Suppressor macrophage treated with lipopolysaccharide for 4 hours (primary cell): Measurements from ENCODE around the gene TSPAN32.
"Not testable (repeated sequence)": the region's sequence is repeated elsewhere in the genome, so short reads cannot be mapped to it uniquely, and the experiment has no call there.

Source experiments
- DNase-seq: peaks from one replicate; pipeline ENCODE4 v3.0.0-alpha.2; 2020

Gene TSPAN32

DNA sequence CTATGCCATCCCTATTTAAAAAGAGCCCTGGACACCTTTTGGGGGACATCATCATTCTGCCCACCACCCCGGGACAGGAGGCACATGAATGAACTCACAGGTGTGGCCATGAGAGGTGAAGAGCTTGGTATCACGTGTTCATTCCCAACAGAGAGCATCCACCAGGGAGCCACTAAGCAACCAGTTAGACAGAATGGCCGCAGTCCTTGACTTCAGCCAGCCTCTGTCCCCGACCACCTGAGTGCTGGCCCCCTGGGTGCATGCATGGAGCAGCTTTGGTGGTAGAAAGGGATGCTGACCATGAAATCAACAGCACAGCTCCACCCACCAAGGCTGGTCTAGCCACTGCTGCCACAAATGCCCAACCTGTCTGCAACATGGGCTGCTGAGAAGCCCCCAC lies 44.2 kb downstream of the TSPAN32 start:
- DNase-seq, result no peak

DNA sequence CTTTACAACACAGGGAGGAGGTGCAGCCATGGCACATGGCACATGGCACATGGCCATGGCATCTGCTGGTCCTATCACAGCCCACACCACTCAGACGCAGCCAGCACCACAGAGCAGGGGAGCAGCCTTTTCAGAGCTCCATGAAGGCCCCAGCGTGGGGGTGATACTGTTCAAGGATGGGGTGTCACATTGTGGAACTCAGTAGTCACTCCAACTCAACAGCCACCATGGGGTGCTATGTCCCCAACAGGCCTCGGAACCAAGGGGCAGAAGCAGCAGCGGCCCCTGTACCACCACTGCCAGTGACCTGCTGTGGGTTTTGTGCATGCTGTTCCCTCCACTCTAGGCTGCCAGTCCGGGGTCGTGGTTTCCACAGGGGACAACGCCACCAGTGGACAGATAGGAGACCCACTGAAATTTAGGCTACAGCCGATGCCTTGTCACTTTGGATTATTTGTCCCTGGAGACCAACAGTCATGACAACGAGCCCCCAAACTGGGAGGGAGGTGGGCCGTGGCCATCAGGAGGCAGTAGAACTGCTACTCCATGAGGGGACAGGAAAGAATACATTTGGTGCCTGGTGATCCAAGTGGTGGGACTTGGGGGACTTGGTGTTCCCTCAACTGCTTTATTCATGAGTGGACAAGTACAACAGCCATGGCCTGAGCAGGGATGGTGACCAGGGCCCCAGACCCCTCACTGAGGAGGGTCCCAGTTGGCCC lies 44.9 kb downstream of the TSPAN32 start:
- no peak for DNase-seq

DNA sequence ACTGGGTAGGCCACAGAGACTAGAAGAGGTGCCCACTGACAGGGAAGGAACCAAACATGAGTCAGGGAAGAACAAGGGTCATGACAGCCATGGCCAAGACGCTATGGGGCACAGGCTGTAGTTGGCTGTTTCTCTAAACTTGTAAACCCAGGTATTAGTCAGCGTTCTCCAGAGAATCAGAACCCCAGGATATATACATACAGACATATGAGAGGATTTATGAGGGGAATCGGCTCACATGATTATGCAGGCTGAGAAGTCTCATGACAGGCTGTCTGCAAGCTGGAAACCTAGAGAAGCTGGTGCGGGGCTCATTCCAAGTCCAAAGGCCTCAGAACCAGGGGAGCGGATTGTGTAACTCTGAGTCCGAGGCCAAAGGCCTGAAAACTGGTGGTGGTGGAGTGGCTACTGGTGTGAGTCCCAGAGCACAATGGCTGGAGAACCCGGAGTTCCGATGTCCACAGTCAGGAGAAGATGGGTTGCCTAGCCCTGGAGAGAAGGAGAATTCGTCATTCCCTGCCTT lies 45.6 kb downstream of the TSPAN32 start:
- DNase-seq, result no peak

DNA sequence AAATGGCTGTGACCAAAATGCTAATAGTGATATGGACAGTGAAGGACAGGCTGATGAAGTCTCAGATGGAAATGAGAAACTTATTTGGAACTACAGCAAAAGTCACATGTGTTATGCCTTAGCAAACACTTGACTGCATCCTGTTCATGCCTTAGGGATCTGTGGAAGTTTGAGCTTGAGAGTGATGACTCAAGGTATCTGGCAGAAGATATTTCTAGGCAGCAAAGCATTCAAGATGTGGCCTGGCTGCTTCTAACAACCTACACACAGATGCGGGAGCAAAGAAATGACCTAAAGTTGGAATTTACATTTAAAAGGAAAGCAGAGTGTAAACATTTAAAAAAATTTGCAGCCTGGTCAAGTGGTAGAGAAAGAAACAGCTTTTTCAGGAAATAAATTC lies 47.2 kb downstream of the TSPAN32 start:
- DNase-seq, result no peak

DNA sequence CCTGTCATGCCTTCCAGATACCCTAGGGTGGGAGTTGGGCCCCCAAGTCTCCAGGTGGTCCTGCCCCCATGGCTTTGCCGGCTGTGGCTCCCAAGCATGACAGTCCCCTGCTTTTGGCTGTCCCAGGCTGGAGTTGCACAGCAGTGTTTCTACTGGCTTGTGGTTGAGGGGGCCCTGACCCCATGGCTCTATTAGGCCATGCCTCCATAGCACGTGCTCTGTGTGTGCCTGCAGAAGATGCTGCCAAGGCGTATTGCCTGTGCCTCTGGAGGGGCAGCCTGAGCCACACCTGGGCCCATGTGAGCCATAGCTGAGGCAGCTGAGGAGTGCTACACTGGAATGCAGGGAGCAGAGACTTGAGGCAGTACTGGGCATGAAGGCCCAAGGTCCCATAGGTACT lies 49.9 kb downstream of the TSPAN32 start:
- no peak for DNase-seq

DNA sequence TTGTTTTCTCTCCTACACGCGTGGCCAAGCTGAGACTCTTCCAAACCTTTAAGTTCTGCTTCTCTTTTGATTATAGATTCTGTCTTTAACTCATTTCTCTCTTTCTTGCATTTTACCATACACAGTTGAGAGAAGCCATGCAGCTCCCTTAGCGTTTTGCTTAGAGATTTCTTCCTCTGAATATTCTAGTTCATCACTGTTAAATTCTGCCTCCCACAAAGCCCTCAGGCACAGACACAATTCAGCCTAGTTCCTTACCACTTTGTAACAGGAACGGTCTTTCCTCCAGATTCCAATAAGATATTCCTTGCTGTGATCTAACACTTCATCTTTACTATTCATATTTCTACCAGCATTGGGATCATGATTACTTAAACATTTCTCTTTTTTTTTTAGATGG lies 50.6 kb downstream of the TSPAN32 start:
- no peak for DNase-seq

DNA sequence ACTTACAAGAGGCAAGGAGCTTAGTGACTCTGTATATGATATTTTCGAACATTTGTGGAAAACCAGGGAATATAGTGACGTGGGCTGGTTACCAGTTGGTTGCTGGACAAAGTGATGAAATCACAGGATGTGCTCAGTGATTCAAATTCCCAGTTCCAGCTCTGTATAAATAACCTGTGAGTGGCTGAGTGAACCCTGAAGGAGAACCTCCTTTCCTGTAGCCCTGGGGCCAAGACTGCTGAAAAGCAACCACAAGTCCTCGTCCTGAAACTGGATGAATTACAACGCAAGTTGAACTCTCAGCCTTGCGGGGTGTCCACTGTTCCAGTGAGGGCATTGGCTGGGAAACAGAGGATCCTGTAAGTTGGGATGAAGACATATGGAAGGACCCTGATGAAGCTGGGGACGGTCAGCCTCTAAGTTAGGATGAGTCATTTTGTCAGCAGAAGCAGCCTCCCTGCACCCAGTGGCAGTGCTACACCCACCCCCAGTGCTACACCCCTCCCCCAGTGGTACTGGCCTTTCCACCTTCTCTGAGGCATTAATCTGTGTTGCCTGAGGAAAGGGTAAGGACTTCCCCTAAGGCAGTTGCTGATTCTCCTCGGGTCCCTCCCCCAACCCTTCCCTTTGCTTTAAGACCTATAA lies 53.3 kb downstream of the TSPAN32 start:
- DNase-seq, result no peak

DNA sequence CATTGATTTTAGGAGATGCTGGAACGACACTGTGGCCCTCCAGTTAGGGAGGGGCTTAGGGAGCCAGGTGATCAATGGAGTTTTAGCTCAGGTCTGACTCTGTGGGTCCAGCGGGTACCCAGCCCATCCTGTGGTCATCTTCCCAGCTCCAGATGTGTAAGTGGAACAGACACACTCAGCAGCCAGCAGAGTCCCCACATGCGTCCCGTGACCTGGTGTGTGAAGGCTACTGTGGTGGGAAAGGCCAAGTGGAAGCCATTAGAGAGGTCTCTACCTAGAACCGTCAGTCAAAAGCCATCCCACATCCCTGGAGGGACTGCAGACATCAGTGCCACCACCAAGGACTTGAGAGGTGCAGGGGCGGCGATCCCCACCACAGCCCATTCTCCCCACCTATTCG lies 55.4 kb downstream of the TSPAN32 start:
- no peak for DNase-seq

DNA sequence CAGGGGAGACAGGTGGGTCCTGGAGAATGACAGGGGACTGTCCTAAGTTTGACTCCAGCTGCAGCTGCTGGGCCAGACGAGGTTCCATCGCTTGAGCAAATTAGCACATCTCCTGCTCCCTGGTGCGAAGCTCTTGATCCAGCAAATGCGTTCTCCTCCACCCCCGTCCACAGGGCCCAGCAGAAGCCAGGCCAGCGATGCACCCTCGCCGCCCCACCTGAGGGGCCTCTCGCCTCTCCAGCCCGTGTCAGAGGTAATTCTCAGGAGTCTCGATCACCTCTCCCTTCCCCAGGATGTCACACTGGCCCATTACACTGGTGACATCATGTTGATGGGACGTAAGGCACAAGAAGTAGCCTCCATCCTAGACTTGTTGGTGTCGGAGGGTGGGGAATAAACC lies 55.8 kb downstream of the TSPAN32 start:
- not testable (repeated sequence) for DNase-seq

DNA sequence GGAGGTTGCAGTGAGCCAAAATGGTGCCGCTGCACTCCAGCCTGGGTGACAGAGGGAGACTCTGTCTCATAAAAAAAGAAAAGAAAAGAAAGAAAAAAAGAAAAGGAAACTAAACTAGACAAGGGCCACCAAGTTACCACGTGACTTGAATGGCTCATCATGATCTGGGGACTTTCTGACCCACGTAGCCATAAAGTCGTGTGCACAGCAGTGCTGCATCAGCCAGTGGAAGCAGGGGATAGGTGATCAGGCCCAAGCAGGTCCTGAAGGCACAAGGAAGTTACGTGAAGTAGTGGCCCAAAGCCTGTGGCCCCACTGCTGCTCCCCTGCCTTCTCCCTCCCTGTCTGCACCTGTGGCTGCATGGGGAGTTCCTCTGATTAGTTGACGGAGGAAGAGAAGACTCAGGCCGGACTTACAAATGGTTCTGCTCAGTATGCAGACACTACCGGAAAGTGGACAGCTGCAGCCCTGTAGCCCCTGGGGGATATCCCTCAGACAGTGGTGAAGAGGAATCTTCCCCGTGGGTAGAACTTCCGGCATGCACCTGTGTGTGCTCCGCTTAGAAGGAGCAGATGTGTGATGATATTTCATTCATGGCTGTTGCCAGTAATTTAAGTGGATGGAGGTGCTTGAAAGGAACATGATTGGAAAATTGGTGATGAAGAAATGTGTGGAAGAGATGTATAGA lies 57.1 kb downstream of the TSPAN32 start:
- DNase-seq, result no peak

DNA sequence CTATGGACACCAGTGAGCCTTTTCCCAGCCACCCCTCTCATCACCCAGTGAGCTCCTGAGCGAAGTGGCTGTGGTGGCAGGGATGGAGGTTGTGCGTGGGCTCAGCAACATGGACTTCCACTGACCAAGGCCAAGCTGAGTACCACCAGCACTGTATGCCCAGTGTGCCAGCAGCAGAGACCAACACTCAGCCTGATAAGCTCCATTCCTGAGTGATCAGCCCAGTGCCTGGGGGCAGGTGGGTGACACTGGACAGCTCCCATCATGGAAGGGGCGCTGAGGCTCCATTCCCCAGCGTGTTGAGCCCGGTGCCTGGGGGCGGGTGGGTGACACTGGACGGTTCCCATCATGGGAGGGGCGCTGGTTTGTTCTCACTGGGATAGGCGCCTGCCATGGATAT lies 57.7 kb downstream of the TSPAN32 start:
- DNase-seq, result no peak

DNA sequence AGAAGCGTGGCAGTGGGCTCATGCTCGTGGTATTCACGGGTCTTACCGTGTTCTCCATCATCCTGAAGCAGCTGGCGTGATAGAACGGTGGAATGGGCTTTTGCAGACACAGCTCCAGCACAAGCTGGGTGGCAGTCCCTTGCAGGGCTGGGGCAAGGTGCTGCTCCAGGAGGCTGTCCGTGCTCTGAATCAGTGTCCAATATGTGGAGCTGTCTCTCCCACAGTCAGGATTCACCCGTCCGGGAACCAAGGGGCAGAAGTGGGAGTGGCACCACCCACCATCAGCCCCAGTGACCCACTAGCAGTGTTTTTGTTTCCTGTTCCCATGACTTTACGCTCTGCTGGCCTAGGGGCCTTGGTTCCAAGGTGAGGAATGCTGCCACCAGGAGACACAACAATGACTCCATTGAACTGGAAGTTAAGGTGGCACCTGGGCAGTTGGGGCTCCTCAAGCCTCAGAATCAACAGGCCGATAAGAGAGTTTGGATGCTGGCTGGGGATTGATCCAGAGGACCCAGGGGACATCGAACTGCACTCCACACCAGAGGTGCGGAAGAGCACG lies 58.3 kb downstream of the TSPAN32 start:
- no peak for DNase-seq

DNA sequence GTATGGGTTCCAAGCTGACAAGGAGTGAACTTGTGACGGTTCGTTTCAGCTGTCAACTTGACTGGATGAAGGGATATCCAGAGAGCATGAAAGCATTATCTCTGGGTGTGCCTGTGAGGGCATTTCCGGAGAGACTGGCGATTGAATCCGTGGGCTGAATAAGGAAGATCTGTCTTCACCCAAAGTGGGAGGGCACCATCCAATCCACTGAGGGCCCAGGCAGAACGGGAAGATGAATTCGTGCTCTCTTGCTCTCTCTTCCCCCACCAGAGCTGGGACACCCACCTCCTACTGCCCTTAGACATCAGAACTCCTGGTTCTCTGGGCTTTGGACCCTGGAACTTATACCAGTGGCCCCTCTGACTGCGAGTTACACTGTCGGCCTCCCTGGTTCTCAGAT lies 59.8 kb downstream of the TSPAN32 start:
- no peak for DNase-seq

DNA sequence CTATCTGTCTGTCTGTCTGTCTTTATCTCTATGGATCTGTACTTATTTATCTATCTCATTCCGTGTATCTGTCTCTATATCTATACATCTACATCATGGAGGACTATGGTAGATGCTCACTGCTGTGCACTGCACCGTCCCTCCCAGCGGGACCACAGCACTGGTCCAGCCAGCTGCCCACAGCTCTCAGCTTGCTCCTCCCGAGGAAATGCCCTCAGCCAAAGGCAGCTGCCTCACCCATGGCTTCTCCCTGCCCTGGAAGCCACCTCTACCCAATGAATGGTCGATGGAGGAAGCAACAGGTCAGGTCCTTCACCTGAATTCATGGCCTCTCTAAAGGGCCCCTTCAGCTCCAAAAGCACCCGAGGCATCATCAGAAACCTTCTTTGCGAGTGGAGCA lies 60.6 kb downstream of the TSPAN32 start:
- no peak for DNase-seq

DNA sequence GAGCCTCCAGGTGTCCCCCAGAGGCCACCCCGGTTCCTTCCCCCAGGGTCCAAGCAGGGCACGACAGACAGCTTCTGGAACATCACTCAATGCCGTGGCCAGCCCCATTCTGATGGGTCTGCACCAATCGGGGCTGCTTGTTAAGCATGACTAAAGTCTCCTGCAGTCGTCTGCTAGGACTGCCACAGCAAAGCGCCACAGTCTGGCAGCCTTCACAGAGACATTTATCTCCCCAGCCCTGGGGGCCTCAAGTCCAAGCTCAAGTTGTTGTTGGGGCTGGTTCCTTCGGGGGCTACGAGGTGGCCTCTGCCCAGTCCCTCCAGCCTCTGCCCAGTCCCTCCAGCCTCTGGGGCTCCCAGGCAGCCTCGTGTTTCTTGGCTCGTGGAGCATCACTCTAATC lies 61.3 kb downstream of the TSPAN32 start:
- no peak for DNase-seq

DNA sequence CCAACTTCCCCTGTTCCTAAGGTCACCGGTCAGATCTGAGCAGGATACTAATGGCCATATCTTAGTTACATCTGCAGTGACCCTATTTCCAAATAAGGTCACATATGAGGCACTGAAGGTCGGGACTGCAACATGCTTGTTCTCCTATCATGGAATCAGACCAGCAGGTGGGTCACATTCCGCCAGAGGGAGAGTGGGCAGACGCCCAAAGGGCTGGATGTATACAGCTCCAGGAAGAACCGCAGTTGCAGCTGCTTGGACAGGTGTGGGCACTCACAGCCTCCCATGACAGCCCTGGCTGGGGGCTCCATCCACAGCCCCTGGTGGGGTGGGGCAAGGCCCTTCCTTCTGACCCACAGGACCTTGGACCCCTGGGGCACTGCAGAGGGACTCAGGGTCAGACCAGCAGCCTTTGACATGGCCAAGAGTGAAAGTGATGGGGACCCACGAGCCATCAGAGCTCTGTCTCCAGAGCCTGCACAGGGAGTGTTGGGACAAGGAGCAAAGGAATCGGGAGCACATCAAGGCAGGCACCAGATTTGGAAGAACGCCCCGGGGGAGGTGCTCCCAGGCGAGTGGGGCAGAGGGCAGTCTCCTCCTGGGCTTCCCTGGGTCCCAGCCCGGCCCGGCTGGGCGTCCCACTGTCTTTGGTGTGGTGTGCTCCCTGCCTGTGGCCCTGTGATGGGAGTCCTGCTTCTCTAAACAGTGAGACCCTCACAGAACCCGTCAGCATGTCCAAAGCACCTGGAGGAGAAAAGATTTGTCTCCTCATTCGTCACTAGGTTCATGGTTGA lies 62.0 kb downstream of the TSPAN32 start:
- no peak for DNase-seq

DNA sequence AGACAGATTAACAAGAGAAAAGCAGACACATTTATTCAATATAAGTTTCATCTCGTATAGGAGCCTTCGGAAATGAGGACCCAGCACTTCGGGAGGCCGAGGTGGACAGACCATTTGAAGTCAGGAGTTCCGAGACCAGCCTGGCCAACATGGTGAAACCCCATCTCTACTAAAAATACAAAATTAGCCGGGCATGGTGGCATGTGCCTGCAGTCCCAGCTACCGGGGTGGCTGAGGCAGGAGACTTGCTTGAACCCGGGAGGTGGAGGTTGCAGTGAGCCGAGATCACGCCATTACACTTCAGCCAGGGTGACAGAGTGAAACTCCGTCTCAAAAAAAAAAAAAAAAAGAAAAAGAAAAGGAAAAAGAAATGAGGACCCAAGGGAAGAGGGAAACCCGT lies 62.6 kb downstream of the TSPAN32 start:
- DNase-seq, result not testable (repeated sequence)

DNA sequence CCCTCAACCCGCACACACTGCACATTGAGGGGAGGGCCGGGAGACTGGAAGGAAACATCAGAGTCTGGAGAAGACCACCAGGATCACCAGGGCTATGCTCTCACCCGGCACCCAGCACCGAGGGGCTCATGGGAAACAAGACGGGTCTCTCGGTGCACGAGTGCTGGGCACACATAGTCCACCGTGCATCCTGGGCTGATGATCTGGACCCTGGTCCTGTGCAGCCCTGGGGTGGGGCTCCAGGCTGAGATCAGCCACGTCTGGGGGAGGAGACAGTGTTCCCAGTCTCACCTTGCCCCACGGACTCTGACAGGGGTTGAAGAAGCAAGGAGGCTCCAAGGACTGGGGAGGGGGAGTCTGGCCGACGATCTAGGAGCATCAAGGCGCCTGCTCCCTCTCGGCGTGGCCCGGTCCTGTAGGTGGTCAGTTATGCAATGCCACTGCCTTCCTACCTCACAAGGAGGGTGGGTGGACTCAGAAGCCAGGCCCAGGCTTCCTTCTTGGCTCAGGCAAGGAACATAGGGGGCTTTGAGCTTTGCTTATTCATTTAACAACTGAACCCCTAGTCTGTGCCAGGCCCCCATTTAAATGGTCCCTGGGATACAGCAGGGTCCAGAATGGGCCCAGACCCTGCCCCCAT lies 63.9 kb downstream of the TSPAN32 start:
- DNase-seq, result no peak

DNA sequence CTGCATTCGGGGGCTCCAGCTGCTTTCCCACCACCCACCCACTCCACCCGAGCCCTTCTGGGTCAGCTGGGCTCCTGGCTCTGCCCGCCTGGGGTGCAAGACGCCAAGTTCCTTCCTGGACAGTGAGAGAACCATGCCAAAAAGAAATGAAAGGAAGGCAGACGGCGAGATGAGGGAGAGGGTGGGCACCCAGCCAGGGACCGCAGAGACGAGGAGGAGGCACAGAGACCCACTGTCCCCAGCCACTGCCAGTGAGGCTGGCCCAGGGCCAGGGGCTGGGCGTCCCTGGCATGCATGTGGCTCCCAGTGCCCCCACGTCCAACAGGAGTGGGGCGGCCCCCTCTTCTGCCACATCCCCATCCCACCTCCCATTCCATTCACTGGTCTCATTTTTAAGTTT lies 64.5 kb downstream of the TSPAN32 start:
- no peak for DNase-seq

DNA sequence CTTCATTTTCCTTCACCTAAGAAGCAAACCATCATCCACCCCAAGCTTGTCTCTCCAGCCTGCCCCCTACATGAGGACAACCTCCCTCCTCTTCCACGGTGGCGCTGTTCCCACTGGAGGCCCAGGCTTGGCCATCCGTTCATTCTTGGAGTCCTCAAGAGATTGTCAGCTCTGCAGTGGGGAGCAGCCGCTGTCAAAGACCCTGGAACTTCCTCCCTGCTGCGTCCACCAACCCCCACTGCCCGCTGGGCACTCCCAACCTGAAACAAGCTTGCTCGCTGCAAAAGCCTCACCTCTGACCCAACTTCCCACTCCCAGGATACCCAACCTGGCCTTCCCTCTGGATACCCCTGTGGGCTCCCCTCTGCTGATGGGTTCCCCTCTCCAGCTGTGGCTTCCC lies 64.9 kb downstream of the TSPAN32 start:
- DNase-seq, result no peak

DNA sequence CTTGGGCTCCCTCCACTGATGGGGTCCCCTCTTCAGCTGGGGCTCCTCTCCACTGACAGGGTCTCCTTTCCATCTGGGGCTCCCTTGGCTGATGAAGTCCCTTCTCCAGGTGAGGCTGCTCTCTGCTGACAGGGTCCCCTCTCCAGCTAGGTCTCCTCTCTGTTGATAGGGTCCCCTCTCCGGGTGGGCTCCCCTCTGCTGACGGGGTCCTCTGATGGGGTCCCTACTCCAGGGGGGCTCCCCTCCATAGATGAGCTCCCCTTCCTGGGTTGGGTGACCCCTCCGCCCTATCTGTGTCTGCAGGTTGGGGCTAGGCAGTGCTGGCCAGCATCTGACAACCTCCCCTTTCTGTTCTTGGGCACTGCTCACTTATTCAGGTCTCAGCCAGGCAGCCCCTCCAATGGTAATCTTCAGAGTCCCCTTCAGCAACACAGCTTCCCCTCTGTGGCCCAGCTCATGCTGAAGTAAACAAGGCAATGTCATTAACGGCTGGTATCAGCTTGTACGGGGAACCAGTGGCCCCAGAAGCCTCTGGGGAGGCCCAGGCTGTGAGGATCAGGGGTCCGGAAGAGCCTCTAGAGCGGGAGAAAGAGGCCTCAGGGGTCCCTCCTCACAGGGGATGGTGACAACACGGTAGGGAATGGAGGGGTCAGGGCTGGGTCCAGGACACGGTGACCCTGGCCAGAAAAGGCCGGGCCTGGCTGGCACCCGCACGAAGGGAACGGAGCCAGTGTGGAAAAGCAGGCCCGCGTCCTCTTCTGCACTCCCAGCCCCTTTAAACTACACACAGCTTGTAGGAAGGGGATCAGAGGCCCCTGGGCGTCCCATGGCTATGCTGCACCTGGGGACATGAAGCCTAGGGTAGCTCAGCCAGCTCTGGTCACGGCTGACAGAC lies 65.7 kb downstream of the TSPAN32 start:
- DNase-seq, result no peak
